Upper lobe of left lung (tissue), 6 donors: ENCODE measurements around the gene IL16. TPM values are rescaled to one million over a fixed set of nuclear protein-coding genes. Genes with fewer than 3 reads are reported as not detected.

Experiments
- ATAC-seq, 2 donors: fragments of 200-7000 bp; cut with Tn5 transposase; one replicate each; pipeline ENCODE4 v1.9.1; 2022; ENCODE audit warnings: mild to moderate bottlenecking in 2 of 2, moderate library complexity in 2 of 2; ENCODE audit not compliant: low FRiP score in 2 of 2
- DNase-seq, 2 donors: peaks; one replicate each; pipeline ENCODE4 v3.0.0-alpha.2; 2019 to 2020
- H3K27ac ChIP-seq, 4 donors: fragments of 200-600 bp; sonication (generic); one replicate each; pipeline ENCODE4 v1.5.1; 2016 to 2019
- H3K27me3 ChIP-seq, 4 donors: fragments of 200-600 bp; sonication (generic); one replicate each; pipeline ENCODE4 v1.5.1; 2017 to 2019
- H3K36me3 ChIP-seq, 4 donors: fragments of 200-600 bp; sonication (generic); one replicate each; pipeline ENCODE4 v1.5.1; 2016 to 2019
- H3K4me1 ChIP-seq, 4 donors: fragments of 200-600 bp; sonication (generic); one replicate each; pipeline ENCODE4 v1.5.1; 2018 to 2019
- H3K4me3 ChIP-seq, 4 donors: fragments of 200-600 bp; sonication (generic); one replicate each; pipeline ENCODE4 v1.5.1; 2017 to 2019; ENCODE audit warnings: mild to moderate bottlenecking in 2 of 4, moderate library complexity in 1 of 4
- H3K9me3 ChIP-seq, 4 donors: fragments of 200-600 bp; sonication (generic); one replicate each; pipeline ENCODE4 v1.5.1; 2018 to 2019
- CTCF ChIP-seq, 6 experiments: fragments of 450-650 bp in 4 of 6; fragments of 200-600 bp in 2 of 6; sonication (generic) in 2 of 6; IDR thresholded peaks; one replicate each; pipeline ENCODE4 v1.5.1; 2016 to 2019; ENCODE audit warnings: antibody characterized with exemption in 6 of 6
- EP300 ChIP-seq, 4 donors: sonication (generic); formaldehyde crosslinking; IDR thresholded peaks; one replicate each; pipeline ENCODE4 v1.5.1; 2017; ENCODE audit warnings: antibody characterized with exemption in 4 of 4, control low read depth in 2 of 4
- POLR2A ChIP-seq, 4 donors: fragments of 450-650 bp; IDR thresholded peaks; one replicate each; pipeline ENCODE4 v1.5.1; 2016 to 2017; ENCODE audit warnings: antibody characterized with exemption in 4 of 4, mild to moderate bottlenecking in 2 of 4
- POLR2AphosphoS5 ChIP-seq, 2 donors: sonication (generic); formaldehyde crosslinking; IDR thresholded peaks; one replicate each; pipeline ENCODE4 v1.5.1; 2017; ENCODE audit warnings: antibody characterized with exemption in 2 of 2
- WGBS, 2 donors: methylation state at CpG; one replicate each; pipeline ENCODE4 v1.1.5; 2017 to 2018; 5-methylcytosine and 5-hydroxymethylcytosine counted together
- total RNA-seq, 6 donors: library from RNA; depleted of rRNA in 4 of 6; stranded (reverse); fragments of >200 nt in 4 of 6; gene quantifications; one replicate each; pipeline versions ENCODE4 v1.1.0 to v1.2.1, GENCODE V29; 2016 to 2021
- donor health status: DM: no; HTN: no; CAD: no; lungs with moderate emphysema.
- donor health status: DM: no; HTN: yes; CAD: no; lungs with severe emphysema.

IL16 gene
- total RNA-seq, 6 donors from 2014 or later: 18.9 to 102 (median 31.8) TPM

- ATAC-seq: no peak
- H3K4me3 ChIP-seq: no peak overlapping the region
- no peak for DNase-seq
- TF ChIP-seq POLR2A (IDR thresholded peaks at IDR 0.05) (no peak), CTCF (IDR thresholded peaks at IDR 0.05) (no peak), POLR2AphosphoS5 (IDR thresholded peaks at IDR 0.05) (no peak), EP300 (IDR thresholded peaks at IDR 0.05) (no peak)
- peaks cover 0 to 7% (median under 1%) of the 10 kb centered on the region in 4 donors for H3K4me1 ChIP-seq
- H3K27me3 ChIP-seq: no peaks in the 10 kb centered on the region
- no peaks in the 10 kb centered on the region for H3K36me3 ChIP-seq
- no peaks in the 10 kb centered on the region for H3K9me3 ChIP-seq
- H3K27ac ChIP-seq: no peak overlapping the region
- WGBS, 2 donors: 67 to 76% methylated on average over 4 of the region's 4 CpGs
These were observed 63.1 kb downstream of the IL16 start for GRCh38 chr15:81259760-81260298.

GRCh38 chr15:81261172-81261811 is 64.6 kb downstream of the IL16 start:
- Histone ChIP-seq H3K27me3 (no peaks in the 10 kb centered on the region), H3K27ac (no peak overlapping the region), H3K4me3 (no peak overlapping the region), H3K4me1 (peaks cover 13 to 21% (median 15%) of the 10 kb centered on the region in 4 donors), H3K36me3 (no peaks in the 10 kb centered on the region), H3K9me3 (no peaks in the 10 kb centered on the region)
- TF ChIP-seq CTCF (IDR thresholded peaks at IDR 0.05): no peak
- no peak for TF ChIP-seq POLR2AphosphoS5 (IDR thresholded peaks at IDR 0.05)
- TF ChIP-seq EP300 (IDR thresholded peaks at IDR 0.05): no peak
- TF ChIP-seq POLR2A (IDR thresholded peaks at IDR 0.05): no peak
- WGBS, 2 donors: 79 to 89% methylated on average over 6 of the region's 6 CpGs
- DNase-seq (peak in 1 of 2 donors; percentile 24), ATAC-seq (no peak)

- WGBS, 2 donors: 81 to 96% methylated on average over 4 of the region's 4 CpGs
- ATAC-seq: no peak
These were observed 66.8 kb downstream of the IL16 start for GRCh38 chr15:81263477-81263876.

GRCh38 chr15:81264072-81264857 is 67.6 kb downstream of the IL16 start:
- DNase-seq (no peak), ATAC-seq (no peak)
- H3K27me3 ChIP-seq: no peaks in the 10 kb centered on the region
- H3K27ac ChIP-seq: no peak overlapping the region
- peaks cover 14 to 22% (median 17%) of the 10 kb centered on the region in 4 donors for H3K4me1 ChIP-seq
- no peaks in the 10 kb centered on the region for H3K9me3 ChIP-seq
- TF ChIP-seq POLR2AphosphoS5 (IDR thresholded peaks at IDR 0.05) (no peak), POLR2A (IDR thresholded peaks at IDR 0.05) (no peak), EP300 (IDR thresholded peaks at IDR 0.05) (no peak), CTCF (IDR thresholded peaks at IDR 0.05) (no peak)
- H3K36me3 ChIP-seq: peaks cover 0 to 14% (median 1%) of the 10 kb centered on the region in 4 donors
- no peak overlapping the region for H3K4me3 ChIP-seq
- 66 to 76% methylated on average over 6 of the region's 6 CpGs for WGBS, 2 donors

More at GRCh38 chr15:81263477-81263876, 66.8 kb downstream of the IL16 start:
- DNase-seq: no peak
- Histone ChIP-seq H3K9me3 (no peaks in the 10 kb centered on the region), H3K36me3 (peaks cover 0 to 7% (median 1%) of the 10 kb centered on the region in 4 donors), H3K4me1 (peaks cover 14 to 22% (median 17%) of the 10 kb centered on the region in 4 donors), H3K4me3 (no peak overlapping the region), H3K27ac (no peak overlapping the region), H3K27me3 (no peaks in the 10 kb centered on the region)
- TF ChIP-seq EP300 (IDR thresholded peaks at IDR 0.05) (no peak), POLR2A (IDR thresholded peaks at IDR 0.05) (no peak), CTCF (IDR thresholded peaks at IDR 0.05) (no peak), POLR2AphosphoS5 (IDR thresholded peaks at IDR 0.05) (no peak)
